SK-N-SH (cell line): ENCODE measurements around the gene IPPK.

ENCODE experiments used
- CTCF ChIP-seq: fragments of 200-600 bp; sonication (generic); IDR thresholded peaks from 2 replicates; pipeline ENCODE4 v1.6.1; 2017; ENCODE audit warnings: antibody characterized with exemption, mild to moderate bottlenecking, moderate library complexity
- EZH2phosphoT487 ChIP-seq: fragments of 200-600 bp; sonication (generic); IDR thresholded peaks from 2 replicates; pipeline ENCODE4 v1.6.1; 2017; ENCODE audit warnings: low read depth, mixed run types, mild to moderate bottlenecking, antibody characterized with exemption, moderate library complexity, borderline replicate concordance
- FOXM1 ChIP-seq: IDR thresholded peaks from 2 replicates; pipeline ENCODE4 v1.4.0; 2012; ENCODE audit warnings: low read depth, mild to moderate bottlenecking
- JUND ChIP-seq: IDR thresholded peaks from 2 replicates; pipeline ENCODE4 v1.4.0; 2012
- MAX ChIP-seq: IDR thresholded peaks from 2 replicates; pipeline ENCODE4 v1.4.0; 2012; ENCODE audit warnings: low read depth
- MXI1 ChIP-seq: IDR thresholded peaks from 2 replicates; pipeline ENCODE4 v1.6.1; 2012; ENCODE audit warnings: mild to moderate bottlenecking, low read depth, low read length, improper control_type of control experiment
- POLR2AphosphoS5 ChIP-seq: IDR thresholded peaks from 2 replicates; pipeline ENCODE4 v1.6.1; 2012; ENCODE audit warnings: low read depth, low read length
- RAD21 ChIP-seq: IDR thresholded peaks from 2 replicates; pipeline ENCODE4 v1.6.1; 2012; ENCODE audit warnings: mild to moderate bottlenecking, low read length
- RCOR1 ChIP-seq: fragments of 150-350 bp; IDR thresholded peaks from 2 replicates; pipeline ENCODE4 v1.6.1; 2017; ENCODE audit warnings: antibody characterized with exemption, low read length
- REST ChIP-seq: IDR thresholded peaks from 2 replicates; pipeline ENCODE4 v1.6.1; 2012; ENCODE audit warnings: mild to moderate bottlenecking, low read depth, low read length, moderate library complexity
- RFX5 ChIP-seq: IDR thresholded peaks from 2 replicates; pipeline ENCODE4 v1.6.1; 2012; ENCODE audit warnings: mild to moderate bottlenecking, improper control_type of control experiment, low read length
- SIN3A ChIP-seq: IDR thresholded peaks from 2 replicates; pipeline ENCODE4 v1.6.1; 2012; ENCODE audit warnings: low read depth, mild to moderate bottlenecking, low read length, moderate library complexity, borderline replicate concordance
- USF2 ChIP-seq: fragments of 150-350 bp; IDR thresholded peaks from 2 replicates; pipeline ENCODE4 v1.6.1; 2017; ENCODE audit warnings: antibody characterized with exemption, low read length, low read depth, borderline replicate concordance
- ZBTB33 ChIP-seq: IDR thresholded peaks from 2 replicates; pipeline ENCODE4 v1.4.0; 2012; ENCODE audit warnings: low read depth, borderline replicate concordance

- TF ChIP-seq EZH2phosphoT487 = no peak
- no peak for TF ChIP-seq SIN3A
- no peak for TF ChIP-seq CTCF
- TF ChIP-seq FOXM1 = no peak
- TF ChIP-seq MAX = no peak
- no peak for TF ChIP-seq ZBTB33
- no peak for TF ChIP-seq POLR2AphosphoS5
- no peak for TF ChIP-seq RAD21
- TF ChIP-seq RCOR1 = no peak
- no peak for TF ChIP-seq JUND
- no peak for TF ChIP-seq REST
- no peak for TF ChIP-seq MXI1
- no peak for TF ChIP-seq RFX5
- no peak for TF ChIP-seq USF2
Measured at GRCh38 chr9:92644278-92644677, 25.7 kb downstream of the IPPK start.
